Esophagus muscularis mucosa (tissue), 4 donors: ENCODE measurements around the gene ROBO1. TPM values are rescaled to one million over a fixed set of nuclear protein-coding genes. Genes with fewer than 3 reads are reported as not detected.
"Not testable (repeated sequence)": the region's sequence is repeated elsewhere in the genome, so short reads cannot be mapped to it uniquely, and the experiment has no call there.

ENCODE experiments used
- DNase-seq: peaks from one replicate; pipeline ENCODE4 v3.0.0-alpha.2; 2017; ENCODE audit errors: extremely low spot score
- H3K27ac ChIP-seq, 4 donors: fragments of 200-600 bp; sonication (generic); replicated peaks in 1 of 4; 1 replicate in 3 of 4; 2 replicates in 1 of 4; pipeline ENCODE4 v1.5.1; 2016 to 2019; ENCODE audit warnings: mild to moderate bottlenecking in 1 of 4
- H3K27me3 ChIP-seq, 4 donors: fragments of 200-600 bp; sonication (generic); one replicate each; pipeline versions ENCODE4 v1.5.1 to v1.6.0; 2016 to 2019
- H3K36me3 ChIP-seq, 4 donors: fragments of 200-600 bp; sonication (generic); one replicate each; pipeline ENCODE4 v1.5.1; 2016 to 2019
- H3K4me1 ChIP-seq, 4 donors: fragments of 200-600 bp; sonication (generic); one replicate each; pipeline ENCODE4 v1.5.1; 2016 to 2019
- H3K4me3 ChIP-seq, 4 donors: fragments of 200-600 bp; sonication (generic); 1 replicate in 2 of 4; 2 replicates in 2 of 4; pipeline ENCODE4 v1.5.1; 2016 to 2019; ENCODE audit warnings: mild to moderate bottlenecking in 4 of 4, moderate library complexity in 1 of 4
- H3K9me3 ChIP-seq, 4 donors: fragments of 200-600 bp; sonication (generic); 1 replicate in 3 of 4; 2 replicates in 1 of 4; pipeline ENCODE4 v1.5.1; 2016 to 2019
- EP300 ChIP-seq: sonication (generic); formaldehyde crosslinking; IDR thresholded peaks from one replicate; pipeline ENCODE4 v1.6.1; 2017; ENCODE audit warnings: antibody characterized with exemption
- POLR2A ChIP-seq: fragments of 450-650 bp; IDR thresholded peaks from one replicate; pipeline ENCODE4 v1.6.1; 2017; ENCODE audit warnings: antibody characterized with exemption, moderate library complexity, mild to moderate bottlenecking, low read depth
- POLR2AphosphoS5 ChIP-seq, 2 donors: sonication (generic); formaldehyde crosslinking; IDR thresholded peaks; one replicate each; pipeline ENCODE4 v1.6.1; 2017; ENCODE audit warnings: antibody characterized with exemption in 2 of 2
- WGBS: methylation state at CpG from one replicate; pipeline ENCODE4 v1.1.5; 2018; 5-methylcytosine and 5-hydroxymethylcytosine counted together
- intact Hi-C: fragments of 100-400 bp; cut with DNase I; formaldehyde crosslinking; loops from one replicate; pipeline ENCODE4 v1.15.1; 2023
- total RNA-seq, 4 donors: library from RNA; depleted of rRNA; stranded (reverse); fragments of >200 nt; gene quantifications; one replicate each; pipeline versions ENCODE4 v1.1.0 to v1.2.1, GENCODE V29; 2016
- TF ChIP-seq, protein P1 (sequence below), 3 experiments: fragments of 200-600 bp in 2 of 3; fragments of 450-650 bp in 1 of 3; sonication (generic) in 2 of 3; IDR thresholded peaks; one replicate each; pipeline ENCODE4 v1.5.1; 2017 to 2019; ENCODE audit warnings: antibody characterized with exemption in 3 of 3, mild to moderate bottlenecking in 2 of 3, moderate library complexity in 1 of 3

ROBO1 gene
- total RNA-seq, 4 donors from 2014 or later, result 9.6 to 14.2 (median 12.6) TPM

DNA sequence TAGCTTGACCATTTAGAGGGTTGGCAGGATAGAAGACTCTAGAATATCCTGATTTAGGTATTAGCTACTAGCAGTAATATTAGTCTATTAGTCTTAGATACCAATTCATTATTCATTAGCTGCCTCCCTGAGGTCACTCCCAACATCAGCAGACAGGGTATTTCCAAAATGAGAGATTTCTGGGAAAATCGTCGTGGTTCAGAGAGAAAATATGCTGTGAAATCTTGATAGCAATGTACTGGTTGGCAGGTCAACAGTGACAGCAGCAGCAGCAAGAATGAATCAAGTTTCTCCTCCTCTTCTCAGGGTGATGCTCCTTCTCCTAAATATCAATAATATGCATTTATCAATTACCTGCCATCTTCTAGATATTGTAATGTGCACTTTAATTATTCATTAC, 41.3 kb upstream of the ROBO1 start:
- no peak for TF ChIP-seq EP300
- no peak for TF ChIP-seq POLR2A
- TF ChIP-seq POLR2AphosphoS5 (IDR thresholded peaks at IDR 0.05), result no peak
- TF ChIP-seq, protein P1, sequence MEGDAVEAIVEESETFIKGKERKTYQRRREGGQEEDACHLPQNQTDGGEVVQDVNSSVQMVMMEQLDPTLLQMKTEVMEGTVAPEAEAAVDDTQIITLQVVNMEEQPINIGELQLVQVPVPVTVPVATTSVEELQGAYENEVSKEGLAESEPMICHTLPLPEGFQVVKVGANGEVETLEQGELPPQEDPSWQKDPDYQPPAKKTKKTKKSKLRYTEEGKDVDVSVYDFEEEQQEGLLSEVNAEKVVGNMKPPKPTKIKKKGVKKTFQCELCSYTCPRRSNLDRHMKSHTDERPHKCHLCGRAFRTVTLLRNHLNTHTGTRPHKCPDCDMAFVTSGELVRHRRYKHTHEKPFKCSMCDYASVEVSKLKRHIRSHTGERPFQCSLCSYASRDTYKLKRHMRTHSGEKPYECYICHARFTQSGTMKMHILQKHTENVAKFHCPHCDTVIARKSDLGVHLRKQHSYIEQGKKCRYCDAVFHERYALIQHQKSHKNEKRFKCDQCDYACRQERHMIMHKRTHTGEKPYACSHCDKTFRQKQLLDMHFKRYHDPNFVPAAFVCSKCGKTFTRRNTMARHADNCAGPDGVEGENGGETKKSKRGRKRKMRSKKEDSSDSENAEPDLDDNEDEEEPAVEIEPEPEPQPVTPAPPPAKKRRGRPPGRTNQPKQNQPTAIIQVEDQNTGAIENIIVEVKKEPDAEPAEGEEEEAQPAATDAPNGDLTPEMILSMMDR (IDR thresholded peaks at IDR 0.05), result no peak
- WGBS, result 82% methylated on average over 2 of the region's 2 CpGs
- H3K27me3 ChIP-seq, result no peaks in the 10 kb centered on the region
- intact Hi-C loops, result no loop called here
- H3K4me3 ChIP-seq, result no peak overlapping the region
- DNase-seq, result no peak
- H3K36me3 ChIP-seq, result no peaks in the 10 kb centered on the region
- no peaks in the 10 kb centered on the region for H3K9me3 ChIP-seq
- no peaks in the 10 kb centered on the region for H3K4me1 ChIP-seq
- H3K27ac ChIP-seq, result no peak overlapping the region

DNA sequence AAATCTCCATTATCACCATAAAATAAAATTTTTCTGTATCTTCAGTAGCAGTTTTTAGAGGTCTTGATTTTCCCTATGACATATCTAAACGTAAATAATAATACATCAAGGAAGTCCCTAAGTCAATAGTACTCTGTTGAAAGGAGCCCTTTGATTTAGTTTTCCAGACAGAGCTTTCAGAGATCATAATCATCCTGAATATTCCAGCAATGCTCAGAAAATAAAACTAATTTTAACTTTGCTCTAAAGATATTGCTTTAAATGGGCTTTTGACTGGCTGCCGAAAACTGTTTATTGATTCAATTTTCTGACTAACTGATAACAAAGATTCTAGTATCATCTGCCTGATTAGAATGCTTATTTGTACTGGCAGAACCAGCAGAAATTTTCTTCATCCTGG, 40.7 kb upstream of the ROBO1 start:
- TF ChIP-seq EP300, result no peak
- no peak for TF ChIP-seq POLR2A
- no peak for TF ChIP-seq POLR2AphosphoS5 (IDR thresholded peaks at IDR 0.05)
- TF ChIP-seq, protein P1 (IDR thresholded peaks at IDR 0.05), result no peak
- Histone ChIP-seq H3K4me3 (no peak overlapping the region), H3K36me3 (no peaks in the 10 kb centered on the region), H3K27ac (no peak overlapping the region), H3K4me1 (no peaks in the 10 kb centered on the region), H3K27me3 (no peaks in the 10 kb centered on the region), H3K9me3 (no peaks in the 10 kb centered on the region)
- intact Hi-C loops, result no loop called here
- DNase-seq, result no peak
- 55% methylated on average over 2 of the region's 2 CpGs for WGBS

DNA sequence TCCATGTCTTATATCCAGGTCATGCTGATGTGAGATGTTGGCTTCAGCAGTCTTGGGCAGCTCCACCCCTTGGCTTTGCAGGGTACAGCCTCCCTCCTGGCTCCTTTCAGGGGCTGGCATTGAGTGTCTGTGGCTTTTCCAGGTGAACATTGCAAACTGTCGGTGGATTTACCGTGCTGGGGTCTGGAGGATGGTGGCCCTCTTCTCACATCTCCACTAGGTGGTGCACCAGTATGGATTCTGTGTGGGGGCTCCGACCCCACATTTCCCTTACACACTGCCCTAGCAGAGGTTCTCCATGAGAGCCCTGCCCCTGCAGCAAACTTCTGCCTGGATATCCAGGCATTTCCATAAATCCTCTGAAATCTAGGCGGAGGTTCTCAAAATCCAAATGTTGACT, 22.4 kb upstream of the ROBO1 start:
- H3K4me1 ChIP-seq, H3K27me3 ChIP-seq, DNase-seq, intact Hi-C loops, H3K27ac ChIP-seq, H3K9me3 ChIP-seq, H3K36me3 ChIP-seq, H3K4me3 ChIP-seq: not testable (repeated sequence)
- WGBS, result 96% methylated on average over 4 of the region's 4 CpGs

DNA sequence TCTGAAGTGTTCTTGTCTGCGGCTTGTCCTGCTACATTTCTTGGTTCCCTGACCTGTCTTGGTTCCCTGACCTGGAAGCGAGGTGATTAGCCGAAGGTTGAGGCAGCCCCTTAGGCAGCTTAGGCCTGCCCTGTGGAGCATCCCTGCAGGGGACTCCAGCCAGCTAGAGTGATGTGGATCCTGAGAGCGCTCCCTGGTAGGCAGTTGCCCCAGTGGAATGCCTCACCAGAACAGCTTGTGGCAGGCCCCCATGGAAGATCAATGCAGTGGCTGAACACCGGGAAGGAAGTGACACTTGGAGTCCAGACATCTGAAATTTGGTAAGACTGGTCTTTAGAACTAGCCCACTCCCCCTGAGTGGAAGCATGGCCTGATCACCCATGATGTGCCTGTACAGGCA, 5.5 kb upstream of the ROBO1 start:
- intact Hi-C loops, result no loop called here
- no peaks in the 10 kb centered on the region for H3K36me3 ChIP-seq
- no peak overlapping the region for H3K27ac ChIP-seq
- TF ChIP-seq EP300, result no peak
- no peak for TF ChIP-seq POLR2A
- TF ChIP-seq, protein P1 (IDR thresholded peaks at IDR 0.05), result no peak
- no peak for TF ChIP-seq POLR2AphosphoS5 (IDR thresholded peaks at IDR 0.05)
- no peaks in the 10 kb centered on the region for H3K9me3 ChIP-seq
- 93% methylated on average over 5 of the region's 5 CpGs for WGBS
- H3K4me1 ChIP-seq, result no peaks in the 10 kb centered on the region
- peaks cover 0 to 6% (median 0%) of the 10 kb centered on the region in 4 donors for H3K27me3 ChIP-seq
- no peak for DNase-seq
- H3K4me3 ChIP-seq, result no peak overlapping the region

DNA sequence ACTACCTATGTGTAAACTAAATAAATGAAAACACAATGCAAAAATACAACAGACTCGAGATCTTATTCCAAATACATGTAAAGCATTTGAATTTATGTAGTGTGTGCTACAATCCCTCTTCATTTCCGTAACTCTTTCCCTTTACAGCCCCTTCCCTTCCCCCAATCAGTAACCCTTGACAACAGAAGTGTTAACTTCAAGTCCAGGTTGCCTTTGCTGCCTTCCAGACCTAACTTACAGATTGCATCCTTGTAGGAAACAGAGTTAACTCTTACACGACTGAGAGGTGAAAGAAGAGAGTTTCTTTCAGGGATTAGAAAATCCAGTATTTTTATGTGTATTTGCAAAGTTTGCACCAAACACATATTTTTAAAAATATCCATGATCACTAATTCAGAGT, 1.4 kb upstream of the ROBO1 start:
- Histone ChIP-seq H3K36me3 (no peaks in the 10 kb centered on the region), H3K27me3 (peaks cover 0 to 42% (median 7%) of the 10 kb centered on the region in 4 donors), H3K4me3 (no peak overlapping the region), H3K27ac (no peak overlapping the region), H3K9me3 (no peaks in the 10 kb centered on the region), H3K4me1 (peaks cover 5 to 23% (median 16%) of the 10 kb centered on the region in 4 donors)
- 55% methylated on average over 3 of the region's 3 CpGs for WGBS
- TF ChIP-seq POLR2AphosphoS5 (IDR thresholded peaks at IDR 0.05), result no peak
- no peak for TF ChIP-seq EP300
- no peak for TF ChIP-seq POLR2A
- TF ChIP-seq, protein P1 (IDR thresholded peaks at IDR 0.05), result no peak
- DNase-seq, result no peak
- intact Hi-C loops, result no loop called here
